AG09309 (cell line): Measurements from ENCODE around the gene CTSH.

Experiments used
- DNase-seq: peaks from one replicate; pipeline ENCODE4 v3.0.0-alpha.2; 2010; ENCODE audit warnings: low read depth
- H3K4me3 ChIP-seq: 2 replicates; pipeline ENCODE4 v1.5.1; 2011; ENCODE audit warnings: mild to moderate bottlenecking, low read depth, low read length, moderate library complexity; ENCODE audit not compliant: control insufficient read depth
- CTCF ChIP-seq: IDR thresholded peaks from 2 replicates; pipeline ENCODE4 v1.5.1; 2011; ENCODE audit warnings: mild to moderate bottlenecking, low read depth, low read length, inconsistent platforms; ENCODE audit not compliant: insufficient read depth, control insufficient read depth; ENCODE audit errors: missing control alignments

The CTSH gene

GRCh38 chr15:78923015-78923414 is 21.8 kb downstream of the CTSH start:
- no peak for DNase-seq
- no peak for TF ChIP-seq CTCF
- H3K4me3 ChIP-seq, result no peak overlapping the region

GRCh38 chr15:78922527-78922926 is 22.3 kb downstream of the CTSH start:
- no peak overlapping the region for H3K4me3 ChIP-seq
- no peak for DNase-seq
- no peak for TF ChIP-seq CTCF

- no peak for DNase-seq
- no peak for TF ChIP-seq CTCF
- H3K4me3 ChIP-seq, result no peak overlapping the region
Observed at GRCh38 chr15:78921940-78922339, 22.9 kb downstream of the CTSH start.

GRCh38 chr15:78921517-78921916 is 23.3 kb downstream of the CTSH start:
- no peak for TF ChIP-seq CTCF
- no peak for DNase-seq
- no peak overlapping the region for H3K4me3 ChIP-seq

- no peak overlapping the region for H3K4me3 ChIP-seq
- DNase-seq, result no peak
- TF ChIP-seq CTCF, result no peak
Observed at GRCh38 chr15:78917888-78918287, 27.0 kb downstream of the CTSH start.

GRCh38 chr15:78916088-78916487 is 28.8 kb downstream of the CTSH start:
- DNase-seq, result no peak
- H3K4me3 ChIP-seq, result no peak overlapping the region
- no peak for TF ChIP-seq CTCF

GRCh38 chr15:78915341-78916087 is 29.3 kb downstream of the CTSH start:
- H3K4me3 ChIP-seq, result no peak overlapping the region
- TF ChIP-seq CTCF, result no peak
- DNase-seq, result no peak
